Measurements from ENCODE around the gene SLC25A21. TPM values are rescaled to one million over a fixed set of nuclear protein-coding genes. Genes with fewer than 3 reads are reported as not detected.

Gene SLC25A21
- total RNA-seq, 4 donors from 2014 or later = 0.39 to 3.3 (median 1.2) TPM

GRCh38 chr14:36880276-36880675, 292.1 kb downstream of the SLC25A21 start:
- no peaks in the 10 kb centered on the region for H3K27me3 ChIP-seq
- no peaks in the 10 kb centered on the region for H3K4me1 ChIP-seq
- DNase-seq (ENCODE audit: extremely low spot score) = no peak
- no peaks in the 10 kb centered on the region for H3K36me3 ChIP-seq
- WGBS = 53% methylated on average over 3 of the region's 3 CpGs
- no peak overlapping the region for H3K4me3 ChIP-seq
- H3K9me3 ChIP-seq = peaks cover 0 to 13% (median 0%) of the 10 kb centered on the region in 4 donors
- H3K27ac ChIP-seq (replicated peaks in 1 of 4) = no peak overlapping the region
- intact Hi-C loops (cut with DNase I) = no loop called here
- TF ChIP-seq EP300 (IDR thresholded peaks at IDR 0.05) (no peak), POLR2A (IDR thresholded peaks at IDR 0.05; ENCODE audit: low read depth) (no peak), CTCF (IDR thresholded peaks at IDR 0.05) (no peak), POLR2AphosphoS5 (IDR thresholded peaks at IDR 0.05) (no peak)

GRCh38 chr14:36879558-36879957, 292.8 kb downstream of the SLC25A21 start:
- Histone ChIP-seq H3K36me3 (no peaks in the 10 kb centered on the region), H3K27ac (replicated peaks in 1 of 4) (no peak overlapping the region), H3K27me3 (no peaks in the 10 kb centered on the region), H3K4me3 (no peak overlapping the region), H3K4me1 (no peaks in the 10 kb centered on the region), H3K9me3 (peaks cover 0 to 5% (median 0%) of the 10 kb centered on the region in 4 donors)
- no peak for TF ChIP-seq POLR2AphosphoS5 (IDR thresholded peaks at IDR 0.05)
- intact Hi-C loops (cut with DNase I) = no loop called here
- 50% methylated on average over 2 of the region's 2 CpGs for WGBS
- DNase-seq (ENCODE audit: extremely low spot score) = no peak

GRCh38 chr14:36874396-36875138, 297.8 kb downstream of the SLC25A21 start:
- Histone ChIP-seq H3K4me3 (no peak overlapping the region), H3K36me3 (no peaks in the 10 kb centered on the region), H3K27ac (replicated peaks in 1 of 4) (no peak overlapping the region), H3K4me1 (no peaks in the 10 kb centered on the region), H3K9me3 (no peaks in the 10 kb centered on the region), H3K27me3 (no peaks in the 10 kb centered on the region)
- DNase-seq (ENCODE audit: extremely low spot score) = no peak
- WGBS = 64% methylated on average over 6 of the region's 6 CpGs
- no peak for TF ChIP-seq POLR2A (IDR thresholded peaks at IDR 0.05; ENCODE audit: low read depth)
- no peak for TF ChIP-seq CTCF (IDR thresholded peaks at IDR 0.05)
- no peak for TF ChIP-seq EP300 (IDR thresholded peaks at IDR 0.05)
- TF ChIP-seq POLR2AphosphoS5 (IDR thresholded peaks at IDR 0.05) = no peak
- intact Hi-C loops (cut with DNase I) = no loop called here

GRCh38 chr14:36870776-36871175, 301.6 kb downstream of the SLC25A21 start:
- no peaks in the 10 kb centered on the region for H3K4me1 ChIP-seq
- H3K36me3 ChIP-seq = no peaks in the 10 kb centered on the region
- no peak for DNase-seq (ENCODE audit: extremely low spot score)
- WGBS = 87% methylated on average over 4 of the region's 5 CpGs
- TF ChIP-seq EP300 (IDR thresholded peaks at IDR 0.05) (no peak), CTCF (IDR thresholded peaks at IDR 0.05) (no peak), POLR2AphosphoS5 (IDR thresholded peaks at IDR 0.05) (no peak), POLR2A (IDR thresholded peaks at IDR 0.05; ENCODE audit: low read depth) (no peak)
- no peak overlapping the region for H3K27ac ChIP-seq (replicated peaks in 1 of 4)
- no peaks in the 10 kb centered on the region for H3K27me3 ChIP-seq
- H3K4me3 ChIP-seq = no peak overlapping the region
- H3K9me3 ChIP-seq = no peaks in the 10 kb centered on the region
- intact Hi-C loops (cut with DNase I) = no loop called here

GRCh38 chr14:36869125-36869524, 303.3 kb downstream of the SLC25A21 start:
- H3K4me3 ChIP-seq = no peak overlapping the region
- peaks cover 0 to 4% (median 0%) of the 10 kb centered on the region in 4 donors for H3K4me1 ChIP-seq
- H3K27ac ChIP-seq (replicated peaks in 1 of 4) = no peak overlapping the region
- WGBS = 71% methylated on average over 1 of the region's 1 CpG
- intact Hi-C loops (cut with DNase I) = no loop called here
- no peaks in the 10 kb centered on the region for H3K27me3 ChIP-seq
- no peak for TF ChIP-seq EP300 (IDR thresholded peaks at IDR 0.05)
- H3K9me3 ChIP-seq = no peaks in the 10 kb centered on the region
- H3K36me3 ChIP-seq = no peaks in the 10 kb centered on the region
- no peak for DNase-seq (ENCODE audit: extremely low spot score)

- intact Hi-C loops (cut with DNase I) = no loop called here
- no peak overlapping the region for H3K4me3 ChIP-seq
- no peaks in the 10 kb centered on the region for H3K9me3 ChIP-seq
- H3K4me1 ChIP-seq = peaks cover 0 to 9% (median 2%) of the 10 kb centered on the region in 4 donors
- TF ChIP-seq POLR2AphosphoS5 (IDR thresholded peaks at IDR 0.05) = no peak
- no peak for TF ChIP-seq EP300 (IDR thresholded peaks at IDR 0.05)
- no peak for TF ChIP-seq CTCF (IDR thresholded peaks at IDR 0.05)
- no peak for TF ChIP-seq POLR2A (IDR thresholded peaks at IDR 0.05; ENCODE audit: low read depth)
- H3K36me3 ChIP-seq = no peaks in the 10 kb centered on the region
- no peak overlapping the region for H3K27ac ChIP-seq (replicated peaks in 1 of 4)
- no peak for DNase-seq (ENCODE audit: extremely low spot score)
- WGBS = 93% methylated on average over 4 of the region's 4 CpGs
- H3K27me3 ChIP-seq = no peaks in the 10 kb centered on the region
Observed at GRCh38 chr14:36866867-36867266, 305.5 kb downstream of the SLC25A21 start.
